Breast epithelium (tissue), 3 donors: ENCODE data around the gene FBXL7.

Experiments
- POLR2A ChIP-seq: fragments of 450-650 bp; IDR thresholded peaks from one replicate; pipeline ENCODE4 v1.6.1; 2016; ENCODE audit warnings: antibody characterized with exemption, mild to moderate bottlenecking, moderate library complexity
- POLR2AphosphoS5 ChIP-seq, 3 donors: sonication (generic); formaldehyde crosslinking; IDR thresholded peaks; one replicate each; pipeline ENCODE4 v1.6.1; 2017; ENCODE audit warnings: antibody characterized with exemption in 3 of 3
- TF ChIP-seq, protein P1 (sequence below), 3 donors: fragments of 450-650 bp; IDR thresholded peaks; one replicate each; pipeline ENCODE4 v1.5.1; 2016 to 2017; ENCODE audit warnings: antibody characterized with exemption in 3 of 3, mild to moderate bottlenecking in 3 of 3, moderate library complexity in 3 of 3

DNA sequence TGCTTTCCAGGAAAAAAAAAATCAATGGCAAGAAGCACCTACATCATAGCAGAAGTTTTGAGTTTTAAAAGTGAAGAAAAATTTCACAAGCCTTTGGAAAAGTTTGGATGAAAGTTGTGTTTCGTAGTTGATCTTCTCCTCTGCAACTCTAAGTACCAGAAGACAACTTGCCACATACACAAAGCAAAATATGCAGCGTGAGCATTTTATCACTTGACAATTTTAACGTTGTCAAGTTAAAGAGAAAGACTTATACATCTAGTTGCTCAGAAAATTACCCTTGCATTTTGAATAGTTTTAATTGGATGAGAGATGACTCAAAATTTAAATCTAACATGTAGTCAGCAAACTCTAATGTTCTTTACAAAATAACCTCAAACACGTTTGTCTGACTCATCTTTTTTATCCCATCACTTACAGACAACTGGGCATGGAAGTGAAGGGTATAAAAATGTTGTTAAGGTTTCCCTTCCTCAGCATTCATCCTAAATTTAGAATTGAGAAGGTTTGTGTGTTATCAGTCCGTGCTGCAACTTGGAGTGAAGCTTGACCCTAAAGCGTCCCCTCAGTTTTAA is 466.2 kb downstream of the FBXL7 start:
- TF ChIP-seq POLR2A (no peak), POLR2AphosphoS5 (IDR thresholded peaks at IDR 0.05) (no peak)
- TF ChIP-seq, protein P1, sequence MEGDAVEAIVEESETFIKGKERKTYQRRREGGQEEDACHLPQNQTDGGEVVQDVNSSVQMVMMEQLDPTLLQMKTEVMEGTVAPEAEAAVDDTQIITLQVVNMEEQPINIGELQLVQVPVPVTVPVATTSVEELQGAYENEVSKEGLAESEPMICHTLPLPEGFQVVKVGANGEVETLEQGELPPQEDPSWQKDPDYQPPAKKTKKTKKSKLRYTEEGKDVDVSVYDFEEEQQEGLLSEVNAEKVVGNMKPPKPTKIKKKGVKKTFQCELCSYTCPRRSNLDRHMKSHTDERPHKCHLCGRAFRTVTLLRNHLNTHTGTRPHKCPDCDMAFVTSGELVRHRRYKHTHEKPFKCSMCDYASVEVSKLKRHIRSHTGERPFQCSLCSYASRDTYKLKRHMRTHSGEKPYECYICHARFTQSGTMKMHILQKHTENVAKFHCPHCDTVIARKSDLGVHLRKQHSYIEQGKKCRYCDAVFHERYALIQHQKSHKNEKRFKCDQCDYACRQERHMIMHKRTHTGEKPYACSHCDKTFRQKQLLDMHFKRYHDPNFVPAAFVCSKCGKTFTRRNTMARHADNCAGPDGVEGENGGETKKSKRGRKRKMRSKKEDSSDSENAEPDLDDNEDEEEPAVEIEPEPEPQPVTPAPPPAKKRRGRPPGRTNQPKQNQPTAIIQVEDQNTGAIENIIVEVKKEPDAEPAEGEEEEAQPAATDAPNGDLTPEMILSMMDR (IDR thresholded peaks at IDR 0.05) = no peak
